ENCODE data around the gene ABCF2. TPM values are rescaled to one million over a fixed set of nuclear protein-coding genes. Genes with fewer than 3 reads are reported as not detected.

The ABCF2 gene
- total RNA-seq, 4 donors from 2014 or later = 27.0 to 44.7 (median 40.5) TPM

GRCh38 chr7:151185762-151186639, 41.0 kb downstream of the ABCF2 start:
- Histone ChIP-seq H3K27ac (no peak overlapping the region), H3K9me3 (no peaks in the 10 kb centered on the region), H3K36me3 (no peaks in the 10 kb centered on the region), H3K27me3 (peaks cover 0 to 20% (median 0%) of the 10 kb centered on the region in 4 donors), H3K4me3 (no peak overlapping the region), H3K4me1 (no peaks in the 10 kb centered on the region)
- 78 to 84% methylated on average over 7 to 14 of the region's 16 CpGs for WGBS, 2 donors
- no peak for DNase-seq
- TF ChIP-seq CTCF (IDR thresholded peaks at IDR 0.05) (no peak), POLR2A (IDR thresholded peaks at IDR 0.05) (no peak)
- intact Hi-C loops (cut with DNase I) = no loop called here

GRCh38 chr7:151181011-151181431, 46.0 kb downstream of the ABCF2 start:
- intact Hi-C loops (cut with DNase I) = no loop called here
- no peaks in the 10 kb centered on the region for H3K36me3 ChIP-seq
- no peaks in the 10 kb centered on the region for H3K4me1 ChIP-seq
- TF ChIP-seq CTCF (IDR thresholded peaks at IDR 0.05) (no peak), POLR2A (IDR thresholded peaks at IDR 0.05) (no peak)
- no peak overlapping the region for H3K27ac ChIP-seq
- H3K27me3 ChIP-seq = peaks cover 0 to 48% (median 0%) of the 10 kb centered on the region in 4 donors
- no peak overlapping the region for H3K4me3 ChIP-seq
- 78 to 100% methylated on average over 1 to 7 of the region's 22 CpGs for WGBS, 2 donors
- no peak for DNase-seq
- no peaks in the 10 kb centered on the region for H3K9me3 ChIP-seq

- no peak for TF ChIP-seq POLR2A (IDR thresholded peaks at IDR 0.05)
- TF ChIP-seq CTCF (IDR thresholded peaks at IDR 0.05) = no peak
- no peaks in the 10 kb centered on the region for H3K36me3 ChIP-seq
- H3K27me3 ChIP-seq = peaks cover 0 to 59% (median 0%) of the 10 kb centered on the region in 4 donors
- H3K9me3 ChIP-seq = no peaks in the 10 kb centered on the region
- intact Hi-C loops (cut with DNase I) = no loop called here
- no peak for DNase-seq
- 66 to 100% methylated on average over 1 to 4 of the region's 4 CpGs for WGBS, 2 donors
- H3K4me1 ChIP-seq = no peaks in the 10 kb centered on the region
- no peak overlapping the region for H3K27ac ChIP-seq
- no peak overlapping the region for H3K4me3 ChIP-seq
These were observed 47.1 kb downstream of the ABCF2 start for GRCh38 chr7:151179946-151180345.

GRCh38 chr7:151179287-151179860, 47.6 kb downstream of the ABCF2 start:
- H3K27ac ChIP-seq = no peak overlapping the region
- H3K4me1 ChIP-seq = peaks cover 0 to 4% (median 0%) of the 10 kb centered on the region in 3 donors
- H3K27me3 ChIP-seq = peaks cover 0 to 64% (median 0%) of the 10 kb centered on the region in 4 donors
- DNase-seq = no peak
- H3K36me3 ChIP-seq = no peaks in the 10 kb centered on the region
- no peaks in the 10 kb centered on the region for H3K9me3 ChIP-seq
- no peak overlapping the region for H3K4me3 ChIP-seq
- intact Hi-C loops (cut with DNase I) = no loop called here
- TF ChIP-seq POLR2A (IDR thresholded peaks at IDR 0.05) = no peak
- 82 to 88% methylated on average over 4 to 7 of the region's 8 CpGs for WGBS, 2 donors

- peaks cover 0 to 70% (median 0%) of the 10 kb centered on the region in 4 donors for H3K27me3 ChIP-seq
- H3K9me3 ChIP-seq = no peaks in the 10 kb centered on the region
- no peak overlapping the region for H3K4me3 ChIP-seq
- no peak overlapping the region for H3K27ac ChIP-seq
- no peak for TF ChIP-seq POLR2A (IDR thresholded peaks at IDR 0.05)
- TF ChIP-seq CTCF (IDR thresholded peaks at IDR 0.05) = no peak
- WGBS, 2 donors = 57 to 78% methylated on average over 2 of the region's 2 CpGs
- no peak for DNase-seq
- H3K4me1 ChIP-seq = peaks cover 0 to 4% (median 0%) of the 10 kb centered on the region in 3 donors
- H3K36me3 ChIP-seq = no peaks in the 10 kb centered on the region
- intact Hi-C loops (cut with DNase I) = no loop called here
These were observed 48.2 kb downstream of the ABCF2 start for GRCh38 chr7:151178831-151179230.
